HEK293 (cell line): ENCODE data around the gene IRF7.
A peak's percentile ranks its signal among the peaks of the same experiment; 100 is the strongest.

Source experiments
- CTCF ChIA-PET: fragments of 350-600 bp; formaldehyde crosslinking; extraction: SDS; loops from one replicate; lab custom pipeline; 2021; ENCODE audit warnings: antibody characterized with exemption; lab: Yijun Ruan, JAX
- POLR2A ChIA-PET: fragments of 300-600 bp; formaldehyde crosslinking; extraction: SDS; loops from one replicate; lab custom pipeline; 2020; ENCODE audit warnings: antibody characterized with exemption, inconsistent platforms; lab: Yijun Ruan, JAX
- H3K27ac ChIP-seq: fragments of 200-500 bp; sonication (Bioruptor generic); 2 replicates; pipeline ENCODE4 v1.5.1; 2014; ENCODE audit warnings: low read depth, low read length, control low read depth, inconsistent platforms; ENCODE audit errors: extremely low read depth
- H3K36me3 ChIP-seq, 2 experiments: fragments of 200-500 bp in 1 of 2; sonication (Bioruptor generic) in 1 of 2; 1 replicate in 1 of 2; 2 replicates in 1 of 2; pipeline ENCODE4 v1.5.1; 2014 to 2017; ENCODE audit warnings: inconsistent platforms in 2 of 2, low read length in 2 of 2; ENCODE audit not compliant: control insufficient read depth in 2 of 2, insufficient read depth in 1 of 2
- H3K4me1 ChIP-seq: fragments of 200-500 bp; sonication (Bioruptor generic); 2 replicates; pipeline ENCODE4 v1.5.1; 2014; ENCODE audit warnings: mild to moderate bottlenecking, low read length, inconsistent platforms; ENCODE audit not compliant: control insufficient read depth, insufficient read depth
- H3K4me3 ChIP-seq: 2 replicates; pipeline ENCODE4 v1.5.1; 2011; ENCODE audit warnings: low read depth, mild to moderate bottlenecking, control low read depth, low read length, moderate library complexity
- H3K9me3 ChIP-seq: fragments of 200-500 bp; sonication (Bioruptor generic); 2 replicates; pipeline ENCODE4 v1.5.1; 2014; ENCODE audit warnings: low read depth, low read length, inconsistent platforms; ENCODE audit not compliant: control insufficient read depth, insufficient read depth
- BCL11A ChIP-seq: fragments of 450-650 bp; formaldehyde crosslinking; IDR thresholded peaks from 2 replicates; pipeline ENCODE4 v1.5.1; 2016; ENCODE audit warnings: low read depth, missing biosample characterization, missing genetic modification characterization
- BCL11B ChIP-seq: fragments of 450-650 bp; formaldehyde crosslinking; IDR thresholded peaks from 2 replicates; pipeline ENCODE4 v1.5.1; 2016; ENCODE audit warnings: low read depth, missing biosample characterization, missing genetic modification characterization
- EGR2 ChIP-seq: fragments of 450-650 bp; formaldehyde crosslinking; IDR thresholded peaks from 2 replicates; pipeline ENCODE4 v1.5.1; 2016; ENCODE audit warnings: low read depth, missing biosample characterization, missing genetic modification characterization
- GLIS1 ChIP-seq: fragments of 450-650 bp; formaldehyde crosslinking; IDR thresholded peaks from 2 replicates; pipeline ENCODE4 v1.5.1; 2016; ENCODE audit warnings: missing biosample characterization, missing genetic modification characterization
- GLIS2 ChIP-seq: fragments of 450-650 bp; formaldehyde crosslinking; IDR thresholded peaks from 2 replicates; pipeline ENCODE4 v1.5.1; 2016; ENCODE audit warnings: missing biosample characterization, missing genetic modification characterization
- ZBTB8A ChIP-seq: fragments of 450-650 bp; formaldehyde crosslinking; IDR thresholded peaks from 2 replicates; pipeline ENCODE4 v1.5.1; 2016; ENCODE audit warnings: missing biosample characterization, missing genetic modification characterization
- ZFHX2 ChIP-seq: fragments of 450-650 bp; formaldehyde crosslinking; conservative IDR thresholded peaks from 2 replicates; pipeline ENCODE4 v1.5.1; 2016; ENCODE audit warnings: missing biosample characterization, missing genetic modification characterization
- ZNF132 ChIP-seq: fragments of 450-650 bp; formaldehyde crosslinking; IDR thresholded peaks from 2 replicates; pipeline ENCODE4 v1.5.1; 2017; ENCODE audit warnings: missing biosample characterization, missing genetic modification characterization, borderline replicate concordance
- ZNF18 ChIP-seq: fragments of 450-650 bp; formaldehyde crosslinking; IDR thresholded peaks from 2 replicates; pipeline ENCODE4 v1.5.1; 2016; ENCODE audit warnings: missing biosample characterization, missing genetic modification characterization
- ZNF24 ChIP-seq: fragments of 450-650 bp; formaldehyde crosslinking; IDR thresholded peaks from 2 replicates; pipeline ENCODE4 v1.5.1; 2016; ENCODE audit warnings: missing biosample characterization, missing genetic modification characterization
- ZNF350 ChIP-seq: fragments of 450-650 bp; formaldehyde crosslinking; IDR thresholded peaks from 2 replicates; pipeline ENCODE4 v1.5.0; 2017; ENCODE audit warnings: missing biosample characterization, mild to moderate bottlenecking, missing genetic modification characterization
- ZNF488 ChIP-seq: fragments of 450-650 bp; formaldehyde crosslinking; IDR thresholded peaks from 2 replicates; pipeline ENCODE4 v1.5.1; 2016; ENCODE audit warnings: missing biosample characterization, missing genetic modification characterization
- ZNF510 ChIP-seq: fragments of 450-650 bp; formaldehyde crosslinking; IDR thresholded peaks from 2 replicates; pipeline ENCODE4 v1.5.1; 2018; ENCODE audit warnings: mild to moderate bottlenecking, missing genetic modification characterization, missing biosample characterization; ENCODE audit not compliant: insufficient replicate concordance
- ZNF549 ChIP-seq: fragments of 450-650 bp; IDR thresholded peaks from 2 replicates; pipeline ENCODE4 v1.5.1; 2018; ENCODE audit warnings: missing biosample characterization, missing genetic modification characterization, mild to moderate bottlenecking, inconsistent platforms, moderate library complexity
- TF ChIP-seq, protein P1 (sequence below): fragments of 450-650 bp; formaldehyde crosslinking; IDR thresholded peaks from 2 replicates; pipeline ENCODE4 v1.5.1; 2017; ENCODE audit warnings: missing biosample characterization, missing genetic modification characterization
- TF ChIP-seq, protein P2 (sequence below): fragments of 450-650 bp; formaldehyde crosslinking; IDR thresholded peaks from 2 replicates; pipeline ENCODE4 v1.5.1; 2017; ENCODE audit warnings: missing biosample characterization, missing genetic modification characterization

IRF7 gene

DNA sequence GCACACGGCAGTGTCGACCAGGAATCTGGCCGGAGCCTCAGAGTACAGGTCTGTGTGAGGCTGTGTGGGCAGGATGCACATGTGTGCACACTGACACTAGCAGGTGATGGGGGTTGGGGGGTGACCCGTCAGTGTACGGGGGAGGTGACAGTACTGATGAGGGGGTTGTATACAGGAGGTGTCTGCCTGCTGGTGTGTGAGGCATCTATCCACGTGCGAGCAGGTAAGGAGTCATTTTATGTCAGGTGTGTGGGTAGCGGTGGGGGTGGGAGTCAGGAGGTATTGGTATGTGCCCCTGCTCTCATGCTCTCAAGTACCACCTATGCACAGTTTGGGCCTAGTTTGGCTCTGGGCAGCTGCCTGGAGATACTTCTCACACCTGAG is 44.0 kb downstream of the IRF7 start:
- CTCF ChIA-PET, result no interaction called here
- H3K4me1 ChIP-seq, result no peaks in the 10 kb centered on the region; the same call in 1 of the 2 replicates
- TF ChIP-seq GLIS1 (tag by site-specific recombination), result no peak
- TF ChIP-seq ZNF18 (tag by site-specific recombination), result peak; percentile 6; the same call in 1 of the 2 replicates
- TF ChIP-seq ZFHX2 (tag by site-specific recombination), result peak; percentile 39
- peak; percentile 41; the same call in 1 of the 2 replicates for TF ChIP-seq EGR2 (tag by site-specific recombination)
- H3K27ac ChIP-seq, result no peak overlapping the region
- POLR2A ChIA-PET, result interaction anchor here (0.7 to 1.6 kb wide), 2 partner anchors 10 to 12 kb away, joined by 3 to 4 read pairs; no protein-coding TSS in a partner anchor
- no peaks in the 10 kb centered on the region for H3K9me3 ChIP-seq
- no peaks in the 10 kb centered on the region for H3K36me3 ChIP-seq
- H3K4me3 ChIP-seq, result no peak overlapping the region

DNA sequence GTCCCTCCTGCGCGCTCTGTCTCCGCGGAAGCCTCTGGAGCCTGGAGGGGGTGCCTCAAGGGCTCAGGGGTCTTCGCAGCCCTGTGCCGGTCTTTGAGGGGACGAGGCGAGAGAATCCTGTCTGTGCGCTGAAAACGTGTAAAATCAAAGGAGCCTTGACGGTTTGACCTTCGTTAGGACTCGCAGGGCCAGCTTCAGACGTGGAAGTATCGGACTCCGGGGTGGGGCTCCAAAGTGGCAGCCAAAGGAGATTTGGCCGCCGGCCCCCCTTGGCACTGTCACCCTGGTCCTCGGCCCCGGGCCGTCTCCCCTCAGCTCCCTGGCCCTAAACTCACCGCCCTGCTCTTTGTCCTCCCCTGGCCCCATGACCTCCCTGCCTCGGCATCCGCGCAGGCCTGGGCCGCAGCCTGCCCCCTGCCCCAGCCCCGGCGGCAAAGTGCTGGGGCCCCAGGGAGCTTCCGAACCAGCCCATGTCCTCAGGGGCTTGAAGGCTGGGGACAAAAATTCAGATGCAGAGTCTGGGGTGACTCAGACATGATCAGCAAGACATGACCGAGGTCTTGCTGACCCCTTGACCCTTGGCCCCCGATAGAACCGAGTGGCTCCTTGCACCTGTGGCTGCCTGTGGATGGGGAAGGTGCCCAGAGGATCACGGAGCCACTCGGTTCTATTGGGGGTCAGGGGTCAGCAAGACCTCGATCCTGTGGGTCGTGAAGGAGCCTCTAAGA is 46.4 kb downstream of the IRF7 start:
- no peaks in the 10 kb centered on the region for H3K9me3 ChIP-seq
- peak overlapping the region; percentile 73; the same call in 1 of the 2 replicates for H3K27ac ChIP-seq
- CTCF ChIA-PET, result interaction anchor here (0.8 kb wide), 1 partner anchor 51 kb away, joined by 4 read pairs; no protein-coding TSS in a partner anchor
- peaks cover 0 to under 1% of the 10 kb centered on the region in 2 experiments; a peak in 1 of 3 replicates for H3K36me3 ChIP-seq
- H3K4me3 ChIP-seq, result peak overlapping the region; percentile 51
- POLR2A ChIA-PET, result interaction anchor here (0.9 to 1.6 kb wide), 3 partner anchors 10 to 235 kb away, joined by 3 to 4 read pairs (median 4); partner anchors contain the start of gene IRF7
- no peaks in the 10 kb centered on the region; the same call in 1 of the 2 replicates for H3K4me1 ChIP-seq
- peak; percentile 56; the same call in 1 of the 2 replicates for TF ChIP-seq BCL11A (tag by site-specific recombination)
- no peak for TF ChIP-seq ZNF488
- TF ChIP-seq ZNF132 (tag by site-specific recombination), result no peak
- TF ChIP-seq, protein P1, sequence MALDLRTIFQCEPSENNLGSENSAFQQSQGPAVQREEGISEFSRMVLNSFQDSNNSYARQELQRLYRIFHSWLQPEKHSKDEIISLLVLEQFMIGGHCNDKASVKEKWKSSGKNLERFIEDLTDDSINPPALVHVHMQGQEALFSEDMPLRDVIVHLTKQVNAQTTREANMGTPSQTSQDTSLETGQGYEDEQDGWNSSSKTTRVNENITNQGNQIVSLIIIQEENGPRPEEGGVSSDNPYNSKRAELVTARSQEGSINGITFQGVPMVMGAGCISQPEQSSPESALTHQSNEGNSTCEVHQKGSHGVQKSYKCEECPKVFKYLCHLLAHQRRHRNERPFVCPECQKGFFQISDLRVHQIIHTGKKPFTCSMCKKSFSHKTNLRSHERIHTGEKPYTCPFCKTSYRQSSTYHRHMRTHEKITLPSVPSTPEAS (tag by site-specific recombination), result no peak
- no peak for TF ChIP-seq ZNF549 (tag by site-specific recombination)
- TF ChIP-seq ZNF510 (tag by site-specific recombination), result no peak
- 0 out of 2 replicates have a peak, but pooled peaks have one; percentile 36 for TF ChIP-seq GLIS2
- TF ChIP-seq BCL11B (tag by site-specific recombination), result peak; percentile 83
- no peak for TF ChIP-seq ZNF350 (tag by site-specific recombination)
- TF ChIP-seq, protein P2, sequence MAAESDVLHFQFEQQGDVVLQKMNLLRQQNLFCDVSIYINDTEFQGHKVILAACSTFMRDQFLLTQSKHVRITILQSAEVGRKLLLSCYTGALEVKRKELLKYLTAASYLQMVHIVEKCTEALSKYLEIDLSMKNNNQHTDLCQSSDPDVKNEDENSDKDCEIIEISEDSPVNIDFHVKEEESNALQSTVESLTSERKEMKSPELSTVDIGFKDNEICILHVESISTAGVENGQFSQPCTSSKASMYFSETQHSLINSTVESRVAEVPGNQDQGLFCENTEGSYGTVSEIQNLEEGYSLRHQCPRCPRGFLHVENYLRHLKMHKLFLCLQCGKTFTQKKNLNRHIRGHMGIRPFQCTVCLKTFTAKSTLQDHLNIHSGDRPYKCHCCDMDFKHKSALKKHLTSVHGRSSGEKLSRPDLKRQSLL, result no peak
- peak; percentile 11; the same call in 1 of the 2 replicates for TF ChIP-seq ZBTB8A (tag by site-specific recombination)
- TF ChIP-seq ZNF24 (tag by site-specific recombination), result no peak
